HFFc6 (cell line): ENCODE results near the gene TMEM178B. TPM values are rescaled to one million over a fixed set of nuclear protein-coding genes. Genes with fewer than 3 reads are reported as not detected.

Experiments used
- DNase-seq: peaks from one replicate; pipeline ENCODE4 v3.0.0-alpha.2; 2018
- H3K27ac Mint-ChIP-seq: 2 replicates; pipeline ENCODE4 v1.8.0; 2020; ENCODE audit warnings: mild to moderate bottlenecking, mixed read lengths
- H3K27me3 Mint-ChIP-seq: 2 replicates; pipeline ENCODE4 v1.8.0; 2021; ENCODE audit warnings: mild to moderate bottlenecking, moderate library complexity, mixed read lengths; ENCODE audit not compliant: insufficient read depth
- H3K36me3 Mint-ChIP-seq: 2 replicates; pipeline ENCODE4 v1.8.0; 2021; ENCODE audit warnings: low read depth, mixed read lengths
- H3K4me1 Mint-ChIP-seq: 2 replicates; pipeline ENCODE4 v1.8.0; 2020; ENCODE audit warnings: low read depth, mixed read lengths
- H3K4me3 Mint-ChIP-seq: 2 replicates; pipeline ENCODE4 v1.8.0; 2020; ENCODE audit warnings: mild to moderate bottlenecking, moderate library complexity, mixed read lengths
- H3K9me3 Mint-ChIP-seq: 2 replicates; pipeline ENCODE4 v1.8.0; 2020; ENCODE audit warnings: mild to moderate bottlenecking, mixed read lengths
- total RNA-seq, 6 experiments: library from RNA; stranded (reverse); fragmentation: NEBNext Ultra II Directional; extraction: Animal tissue kit (Norgen Biotek cat#: 25700); gene quantifications; 2 replicates in 1 of 6; 3 replicates in 5 of 6; pipeline ENCODE4 v1.2.3, GENCODE V29; 2021
- TF ChIP-seq, protein P1 (sequence below): fragments of 200-600 bp; sonication (generic); IDR thresholded peaks from 2 replicates; pipeline ENCODE4 v1.5.0; 2021; ENCODE audit warnings: antibody characterized with exemption, mild to moderate bottlenecking

TMEM178B gene
- total RNA-seq, 6 experiments from 2014 or later = 2.8 to 8.4 (median 6.6) TPM

GRCh38 chr7:141335164-141335563, 261.3 kb downstream of the TMEM178B start:
- no peak for DNase-seq
- TF ChIP-seq, protein P1, sequence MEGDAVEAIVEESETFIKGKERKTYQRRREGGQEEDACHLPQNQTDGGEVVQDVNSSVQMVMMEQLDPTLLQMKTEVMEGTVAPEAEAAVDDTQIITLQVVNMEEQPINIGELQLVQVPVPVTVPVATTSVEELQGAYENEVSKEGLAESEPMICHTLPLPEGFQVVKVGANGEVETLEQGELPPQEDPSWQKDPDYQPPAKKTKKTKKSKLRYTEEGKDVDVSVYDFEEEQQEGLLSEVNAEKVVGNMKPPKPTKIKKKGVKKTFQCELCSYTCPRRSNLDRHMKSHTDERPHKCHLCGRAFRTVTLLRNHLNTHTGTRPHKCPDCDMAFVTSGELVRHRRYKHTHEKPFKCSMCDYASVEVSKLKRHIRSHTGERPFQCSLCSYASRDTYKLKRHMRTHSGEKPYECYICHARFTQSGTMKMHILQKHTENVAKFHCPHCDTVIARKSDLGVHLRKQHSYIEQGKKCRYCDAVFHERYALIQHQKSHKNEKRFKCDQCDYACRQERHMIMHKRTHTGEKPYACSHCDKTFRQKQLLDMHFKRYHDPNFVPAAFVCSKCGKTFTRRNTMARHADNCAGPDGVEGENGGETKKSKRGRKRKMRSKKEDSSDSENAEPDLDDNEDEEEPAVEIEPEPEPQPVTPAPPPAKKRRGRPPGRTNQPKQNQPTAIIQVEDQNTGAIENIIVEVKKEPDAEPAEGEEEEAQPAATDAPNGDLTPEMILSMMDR = no peak
- Mint-ChIP-seq H3K36me3 (peaks cover 4% of the 10 kb centered on the region; the same call in 1 of the 2 replicates), H3K27me3 (no peaks in the 10 kb centered on the region), H3K4me3 (no peak overlapping the region), H3K4me1 (no peaks in the 10 kb centered on the region), H3K9me3 (peaks cover 21% of the 10 kb centered on the region), H3K27ac (no peak overlapping the region)

DNA sequence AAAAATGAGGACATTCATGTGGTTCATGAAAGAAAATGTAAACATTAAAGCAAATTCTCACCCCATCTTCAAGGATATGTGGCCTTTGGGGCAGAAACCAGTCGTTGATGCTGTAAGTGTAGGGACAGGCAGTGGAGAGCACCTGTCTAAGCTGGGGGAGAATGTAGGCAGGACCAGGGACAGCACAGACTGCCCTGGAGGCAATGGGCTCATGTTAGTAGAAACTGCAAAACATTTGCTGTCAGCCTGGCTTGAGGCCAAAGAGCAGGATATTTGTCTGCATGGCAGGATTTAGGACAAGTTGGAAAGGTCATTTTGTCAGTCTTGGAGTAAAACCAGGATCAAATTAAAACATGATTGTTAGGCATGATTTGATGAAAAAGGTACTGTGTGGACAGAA, 265.7 kb downstream of the TMEM178B start:
- H3K27ac Mint-ChIP-seq = no peak overlapping the region
- TF ChIP-seq, protein P1 = no peak
- H3K27me3 Mint-ChIP-seq = no peaks in the 10 kb centered on the region
- H3K36me3 Mint-ChIP-seq = peaks cover 4% of the 10 kb centered on the region; the same call in 1 of the 2 replicates
- H3K4me1 Mint-ChIP-seq = peaks cover 7% of the 10 kb centered on the region; the same call in 1 of the 2 replicates
- no peak overlapping the region for H3K4me3 Mint-ChIP-seq
- no peak for DNase-seq
- H3K9me3 Mint-ChIP-seq = peaks cover 24% of the 10 kb centered on the region

DNA sequence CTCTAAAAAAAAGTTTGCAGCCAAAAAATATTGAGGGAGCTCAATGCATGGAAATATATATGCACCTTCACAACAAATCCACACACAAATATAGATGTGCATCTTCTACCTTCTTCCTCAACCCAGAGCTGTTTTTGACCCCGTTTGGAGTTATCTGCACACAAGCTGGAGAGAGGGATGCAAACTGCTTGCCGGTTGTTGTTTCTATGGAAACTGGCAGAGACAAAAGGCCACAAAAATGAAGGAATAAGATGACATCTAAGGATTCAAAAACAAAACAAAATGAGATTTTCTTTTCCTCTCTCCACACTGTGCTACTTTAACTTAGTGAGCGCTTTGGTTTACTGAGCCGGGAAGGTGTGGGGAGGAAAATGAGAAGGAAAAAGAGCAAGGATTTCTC, 267.1 kb downstream of the TMEM178B start:
- no peak overlapping the region for H3K4me3 Mint-ChIP-seq
- TF ChIP-seq, protein P1 = no peak
- H3K36me3 Mint-ChIP-seq = peaks cover 3% of the 10 kb centered on the region; the same call in 1 of the 2 replicates
- H3K4me1 Mint-ChIP-seq = peaks cover 7% of the 10 kb centered on the region; the same call in 1 of the 2 replicates
- no peak for DNase-seq
- no peak overlapping the region for H3K27ac Mint-ChIP-seq
- no peaks in the 10 kb centered on the region for H3K27me3 Mint-ChIP-seq
- peaks cover 21% of the 10 kb centered on the region for H3K9me3 Mint-ChIP-seq

- H3K9me3 Mint-ChIP-seq = peaks cover 17% of the 10 kb centered on the region
- TF ChIP-seq, protein P1 = no peak
- DNase-seq = no peak
Measured at GRCh38 chr7:141342621-141343408, 269.0 kb downstream of the TMEM178B start.

GRCh38 chr7:141344153-141344935, 270.5 kb downstream of the TMEM178B start:
- Mint-ChIP-seq H3K9me3 (peaks cover 11% of the 10 kb centered on the region; the same call in 1 of the 2 replicates), H3K4me3 (no peak overlapping the region), H3K27me3 (peaks cover 3% of the 10 kb centered on the region), H3K4me1 (peaks cover 7% of the 10 kb centered on the region; the same call in 1 of the 2 replicates), H3K36me3 (no peaks in the 10 kb centered on the region), H3K27ac (no peak overlapping the region)
- TF ChIP-seq, protein P1 = no peak
- no peak for DNase-seq

More at GRCh38 chr7:141342621-141343408, 269.0 kb downstream of the TMEM178B start:
- no peak overlapping the region for H3K4me3 Mint-ChIP-seq
- H3K27ac Mint-ChIP-seq = no peak overlapping the region
- peaks cover 7% of the 10 kb centered on the region; the same call in 1 of the 2 replicates for H3K4me1 Mint-ChIP-seq
- H3K27me3 Mint-ChIP-seq = peaks cover 3% of the 10 kb centered on the region
- H3K36me3 Mint-ChIP-seq = no peaks in the 10 kb centered on the region
